HepG2 (cell line): ENCODE measurements around the gene SMYD1. TPM values are rescaled to one million over a fixed set of nuclear protein-coding genes. Genes with fewer than 3 reads are reported as not detected.

Experiments used
- ARNTL ChIP-seq: sonication (generic); formaldehyde crosslinking; IDR thresholded peaks from 2 replicates; pipeline ENCODE4 v1.4.0; 2020; ENCODE audit warnings: mild to moderate bottlenecking, missing genetic modification reagents
- ATF4 ChIP-seq, 2 experiments: fragments of 450-650 bp in 1 of 2; sonication (generic) in 1 of 2; formaldehyde crosslinking; IDR thresholded peaks; 2 replicates each; pipeline versions ENCODE4 v1.5.0 to v1.8.0; 2020 to 2022; ENCODE audit warnings: mild to moderate bottlenecking in 1 of 2, missing genetic modification reagents in 1 of 2
- E2F1 ChIP-seq: sonication (generic); formaldehyde crosslinking; IDR thresholded peaks from 2 replicates; pipeline ENCODE4 v1.5.0; 2020; ENCODE audit warnings: missing genetic modification reagents
- GABPA ChIP-seq, 2 experiments: IDR thresholded peaks; 2 replicates each; pipeline ENCODE4 v1.6.1; 2011 to 2016; ENCODE audit warnings: low read depth in 2 of 2, low read length in 1 of 2, missing biosample characterization in 1 of 2, missing genetic modification characterization in 1 of 2
- MIXL1 ChIP-seq: IDR thresholded peaks from 2 replicates; pipeline ENCODE4 v1.6.1; 2016
- PBX2 ChIP-seq: IDR thresholded peaks from 2 replicates; pipeline ENCODE4 v1.6.1; 2016; ENCODE audit warnings: control low read depth
- PCBP1 ChIP-seq: fragments of 200-400 bp; formaldehyde crosslinking; IDR thresholded peaks from 2 replicates; pipeline ENCODE4 v1.6.1; 2017; ENCODE audit warnings: mild to moderate bottlenecking, low read depth, low read length, borderline replicate concordance
- PRDM10 ChIP-seq: sonication (generic); formaldehyde crosslinking; IDR thresholded peaks from 2 replicates; pipeline ENCODE4 v1.4.0; 2020; ENCODE audit warnings: low read depth, missing genetic modification reagents
- REST ChIP-seq, 2 experiments: IDR thresholded peaks; 2 replicates each; pipeline ENCODE4 v1.6.1; 2011 to 2012; ENCODE audit warnings: low read length in 2 of 2, borderline replicate concordance in 1 of 2, low read depth in 1 of 2, mild to moderate bottlenecking in 1 of 2, moderate library complexity in 1 of 2
- SAP130 ChIP-seq: IDR thresholded peaks from 2 replicates; pipeline ENCODE4 v1.6.1; 2016; ENCODE audit warnings: low read depth
- TAF1 ChIP-seq: sonication (generic); formaldehyde crosslinking; IDR thresholded peaks from 2 replicates; pipeline ENCODE4 v1.4.0; 2020; ENCODE audit warnings: missing genetic modification reagents
- TBL1XR1 ChIP-seq: fragments of 150-350 bp; IDR thresholded peaks from 2 replicates; pipeline ENCODE4 v1.6.1; 2014; ENCODE audit warnings: borderline replicate concordance, low read length; ENCODE audit not compliant: partially characterized antibody
- ZFX ChIP-seq: sonication (generic); formaldehyde crosslinking; IDR thresholded peaks from 2 replicates; pipeline ENCODE4 v1.4.0; 2020; ENCODE audit warnings: mild to moderate bottlenecking, low read depth, missing genetic modification reagents, moderate library complexity
- ZNF121 ChIP-seq: sonication (generic); formaldehyde crosslinking; IDR thresholded peaks from 2 replicates; pipeline ENCODE4 v1.5.0; 2020; ENCODE audit warnings: mild to moderate bottlenecking, missing genetic modification reagents
- ZNF350 ChIP-seq: sonication (generic); formaldehyde crosslinking; IDR thresholded peaks from 2 replicates; pipeline ENCODE4 v1.4.0; 2020; ENCODE audit warnings: mild to moderate bottlenecking, low read depth, missing genetic modification reagents, borderline replicate concordance
- ZNF598 ChIP-seq: sonication (generic); formaldehyde crosslinking; IDR thresholded peaks from 2 replicates; pipeline ENCODE4 v1.5.1; 2020; ENCODE audit warnings: mild to moderate bottlenecking, missing genetic modification reagents, borderline replicate concordance
- ZNF841 ChIP-seq: sonication (generic); formaldehyde crosslinking; IDR thresholded peaks from 2 replicates; pipeline ENCODE4 v1.8.1; 2023; ENCODE audit warnings: missing genetic modification reagents, borderline replicate concordance
- polyA plus RNA-seq, 8 experiments: library from polyadenylated mRNA; depleted of rRNA in 3 of 8; stranded (reverse) in 7 of 8; unstranded in 1 of 8; fragments of >200 nt; fragmentation: Illumina TruSeq in 4 of 8; extraction: Trizol in 4 of 8; gene quantifications; 2 replicates each; pipeline versions ENCODE4 v1.2.1 to v1.2.3, GENCODE V29; 2011 to 2016; ENCODE audit warnings: low read depth in 4 of 8, missing spikeins in 1 of 8, mixed read lengths in 1 of 8; ENCODE audit not compliant: insufficient read depth in 1 of 8
- total RNA-seq, 5 experiments: library from RNA; depleted of rRNA; stranded (reverse); fragments of >200 nt; fragmentation: Illumina TruSeq; extraction: Trizol; gene quantifications; 2 replicates each; pipeline ENCODE4 v1.2.3, GENCODE V29; 2016; ENCODE audit warnings: low read depth in 1 of 5

Gene SMYD1
- total and polyA plus RNA-seq, 2 of the 13 experiments (the other 11 are each of a cell fraction or from before 2014, with no cell fraction given): not detected

- TF ChIP-seq PRDM10 (no peak), ATF4 (CRISPR knock-in tag; IDR thresholded peaks at IDR 0.05) (0 out of 4 replicates have a peak, but pooled peaks of 1 of the 2 experiments have one; percentile 15), ARNTL (CRISPR knock-in tag) (no peak), ZNF121 (CRISPR knock-in tag) (peak; percentile 45), SAP130 (no peak; the same call in 1 of the 2 replicates), PBX2 (CRISPR knock-in tag) (no peak), E2F1 (no peak), TAF1 (no peak), ZNF350 (CRISPR knock-in tag) (no peak), REST (IDR thresholded peaks at IDR 0.05; ENCODE audit: borderline replicate concordance in 1 of 2, low read depth in 1 of 2, low read length in 2 of 2) (no peak), MIXL1 (0 out of 2 replicates have a peak, but pooled peaks have one; percentile 31), PCBP1 (no peak), GABPA (IDR thresholded peaks at IDR 0.05; ENCODE audit: low read depth, low read length) (no peak), GABPA (CRISPR knock-in tag; IDR thresholded peaks at IDR 0.05; ENCODE audit: low read depth) (no peak), ZFX (CRISPR knock-in tag) (no peak), ZNF841 (CRISPR knock-in tag) (no peak), TBL1XR1 (no peak), ZNF598 (CRISPR knock-in tag) (no peak)
Observed at GRCh38 chr2:88059979-88060906, 7.4 kb upstream of the SMYD1 start (continued).
